Upper lobe of left lung (tissue), 4 donors: ENCODE results near the gene HID1.

ENCODE experiments used
- CTCF ChIP-seq, 6 experiments: fragments of 450-650 bp in 4 of 6; fragments of 200-600 bp in 2 of 6; sonication (generic) in 2 of 6; IDR thresholded peaks; one replicate each; pipeline ENCODE4 v1.5.1; 2016 to 2019; ENCODE audit warnings: antibody characterized with exemption in 6 of 6
- POLR2A ChIP-seq, 4 donors: fragments of 450-650 bp; IDR thresholded peaks; one replicate each; pipeline ENCODE4 v1.5.1; 2016 to 2017; ENCODE audit warnings: antibody characterized with exemption in 4 of 4, mild to moderate bottlenecking in 2 of 4

GRCh38 chr17:74964246-74964761 is 8.3 kb downstream of the HID1 start:
- TF ChIP-seq CTCF (IDR thresholded peaks at IDR 0.05) (no peak), POLR2A (IDR thresholded peaks at IDR 0.05) (no peak)
